ENCODE measurements around the gene CLDN9.

The CLDN9 gene

DNA sequence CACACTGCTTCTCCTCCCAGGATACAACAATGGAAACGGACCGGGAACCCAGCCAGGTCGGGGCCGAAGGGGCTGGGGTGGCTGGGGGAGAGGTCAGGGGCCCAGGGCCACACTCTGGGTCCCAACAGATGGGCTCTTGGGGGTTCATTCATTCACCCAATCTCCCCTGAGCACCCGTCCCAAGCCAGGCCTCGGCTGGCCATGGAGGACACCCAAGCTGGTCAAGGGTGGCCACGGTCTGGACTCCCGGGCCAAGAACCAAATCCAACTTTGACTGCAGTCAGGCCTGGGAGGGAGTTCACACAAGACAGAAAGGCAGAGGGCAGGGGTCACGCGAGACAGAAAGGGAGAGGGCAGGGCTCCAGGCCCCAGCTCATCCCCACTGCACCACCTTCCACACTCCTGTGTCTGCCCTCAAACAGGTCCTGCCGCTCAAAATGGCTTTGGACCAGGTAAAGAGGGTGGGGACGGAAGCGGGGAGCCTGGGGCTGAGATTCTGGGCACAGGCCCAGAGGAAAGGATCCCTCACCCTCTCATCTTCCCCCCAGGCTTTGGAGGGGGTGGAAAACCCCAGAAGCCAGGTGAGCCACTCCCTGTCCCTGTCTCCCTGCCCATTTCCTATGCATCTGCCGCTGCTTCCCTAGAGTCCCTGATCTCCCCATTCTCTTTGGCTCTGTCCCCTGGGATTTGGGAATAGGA, 20.2 kb upstream of the CLDN9 start:
- no peak for DNase-seq (ENCODE audit: low read depth in 2 of 2)

DNA sequence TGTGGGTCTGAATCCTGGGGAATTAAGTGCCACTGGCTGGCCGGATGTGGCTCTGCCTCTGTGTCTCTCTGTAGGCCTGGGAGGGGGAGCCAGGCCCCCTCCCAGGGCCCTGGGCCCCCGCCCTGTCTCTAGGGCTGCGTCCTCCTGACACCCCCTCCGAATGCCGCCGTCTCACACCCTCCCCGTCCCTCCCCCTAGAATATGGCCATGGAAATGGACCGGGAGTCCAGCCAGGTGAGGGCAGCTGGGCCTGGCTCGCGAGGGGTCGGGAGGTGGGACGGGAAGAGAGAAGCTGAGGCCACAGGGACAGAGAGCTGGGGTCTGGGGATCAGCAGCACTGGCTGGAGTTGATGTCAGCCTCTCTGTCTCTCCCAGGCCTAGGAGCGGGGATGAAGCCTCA, 16.4 kb upstream of the CLDN9 start:
- no peak for DNase-seq (ENCODE audit: low read depth in 2 of 2)

DNA sequence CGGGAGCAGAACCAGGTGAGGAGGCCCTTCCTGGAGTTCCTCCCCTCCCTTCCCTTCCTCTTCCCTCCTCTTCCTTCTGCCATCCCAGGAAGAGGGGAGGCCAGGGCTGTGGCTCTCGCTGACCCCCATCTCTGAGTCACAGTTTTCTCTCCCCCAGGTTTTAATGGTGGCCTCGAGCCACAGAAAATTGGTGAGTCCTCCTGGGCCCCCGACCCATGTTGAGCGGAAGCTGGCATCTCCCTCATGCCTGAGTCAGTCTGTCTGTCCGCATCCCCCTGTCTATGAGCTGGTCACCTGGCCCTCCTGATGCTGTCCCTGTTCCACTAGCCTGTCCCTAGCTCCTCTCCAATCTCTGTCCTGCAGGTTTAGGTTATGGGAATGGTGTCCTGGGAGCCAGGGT, 12.8 kb upstream of the CLDN9 start:
- DNase-seq (ENCODE audit: low read depth in 2 of 2) = no peak

- DNase-seq (ENCODE audit: low read depth in 2 of 2) = no peak
These were observed 12.2 kb upstream of the CLDN9 start for GRCh38 chr16:3000540-3000939.

- no peak for DNase-seq (ENCODE audit: low read depth in 2 of 2)
These were observed 11.4 kb upstream of the CLDN9 start for GRCh38 chr16:3001316-3001715.

GRCh38 chr16:3003582-3004270, 9.0 kb upstream of the CLDN9 start:
- peak; percentile 91 to 94 for DNase-seq (ENCODE audit: low read depth in 2 of 2)

GRCh38 chr16:3004319-3004718, 8.4 kb upstream of the CLDN9 start:
- DNase-seq (ENCODE audit: low read depth in 2 of 2) = no peak

DNA sequence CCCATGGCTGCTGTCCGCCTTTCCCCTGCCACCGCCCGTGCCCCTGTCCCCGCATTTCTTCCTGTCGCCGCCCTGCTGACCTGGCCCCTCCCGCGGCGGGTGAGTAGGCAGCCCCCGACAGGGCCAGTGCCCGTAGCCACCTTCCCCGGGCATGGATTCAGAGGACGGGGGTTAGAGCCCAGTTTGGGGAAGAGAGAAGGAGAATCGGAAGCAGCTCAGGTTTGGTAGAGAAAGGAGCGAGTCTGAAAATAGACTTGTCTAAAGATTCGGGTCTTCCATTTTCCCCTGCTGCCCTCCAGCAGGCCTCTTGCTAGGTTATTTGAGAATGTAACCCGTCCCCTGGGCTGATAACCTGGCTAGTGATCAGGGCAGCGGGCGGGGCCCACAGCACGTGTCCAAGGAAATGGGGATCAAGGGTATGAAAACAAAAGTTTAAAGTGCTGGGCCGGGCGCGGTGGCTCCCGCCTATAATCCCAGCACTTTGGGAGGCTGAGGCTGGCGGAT, 7.9 kb upstream of the CLDN9 start:
- no peak for DNase-seq (ENCODE audit: low read depth in 2 of 2)

GRCh38 chr16:3007059-3007956, 5.4 kb upstream of the CLDN9 start:
- no peak for DNase-seq (ENCODE audit: low read depth in 2 of 2)

DNA sequence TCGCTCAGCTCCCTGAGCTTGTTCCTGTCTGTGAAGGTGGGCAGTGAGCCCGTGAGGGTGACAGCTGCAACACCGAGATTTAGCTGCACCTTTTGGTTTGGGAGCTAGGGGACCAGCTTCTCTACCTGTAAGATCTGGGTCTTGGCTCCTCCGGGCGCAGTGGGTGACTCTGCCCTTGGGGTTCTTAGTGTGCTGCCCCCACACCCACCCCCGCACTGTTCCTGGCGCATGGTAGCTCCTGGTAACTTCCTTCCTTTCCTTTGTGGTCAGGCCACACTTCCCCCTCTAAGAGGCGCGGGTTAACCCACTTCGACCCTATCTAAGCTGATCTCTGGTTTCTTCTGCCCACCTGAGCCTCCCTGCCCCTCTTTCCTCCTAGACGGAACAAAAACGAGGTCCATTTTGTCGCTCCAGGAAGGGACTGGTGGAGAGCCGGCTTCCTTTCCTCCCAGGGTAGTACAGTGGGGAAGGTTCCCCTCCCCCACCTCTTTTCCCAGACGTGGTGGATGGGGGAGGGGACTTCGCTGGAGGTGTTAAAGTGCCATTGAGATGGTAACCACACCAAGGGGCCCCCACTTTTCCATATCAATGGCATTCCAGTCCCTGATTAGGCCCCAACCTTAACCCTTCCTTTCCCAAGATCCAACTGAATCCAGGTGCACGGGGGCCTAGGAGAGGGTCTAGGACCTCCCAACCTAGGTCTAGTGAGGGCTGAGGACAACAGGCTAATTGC, 4.6 kb upstream of the CLDN9 start:
- DNase-seq (ENCODE audit: low read depth in 2 of 2) = no peak

- DNase-seq (ENCODE audit: low read depth in 2 of 2) = no peak
These were observed 4.1 kb upstream of the CLDN9 start for GRCh38 chr16:3008690-3009037.

- no peak for DNase-seq (ENCODE audit: low read depth in 2 of 2)
These were observed 2.9 kb upstream of the CLDN9 start for GRCh38 chr16:3009568-3010390.

DNA sequence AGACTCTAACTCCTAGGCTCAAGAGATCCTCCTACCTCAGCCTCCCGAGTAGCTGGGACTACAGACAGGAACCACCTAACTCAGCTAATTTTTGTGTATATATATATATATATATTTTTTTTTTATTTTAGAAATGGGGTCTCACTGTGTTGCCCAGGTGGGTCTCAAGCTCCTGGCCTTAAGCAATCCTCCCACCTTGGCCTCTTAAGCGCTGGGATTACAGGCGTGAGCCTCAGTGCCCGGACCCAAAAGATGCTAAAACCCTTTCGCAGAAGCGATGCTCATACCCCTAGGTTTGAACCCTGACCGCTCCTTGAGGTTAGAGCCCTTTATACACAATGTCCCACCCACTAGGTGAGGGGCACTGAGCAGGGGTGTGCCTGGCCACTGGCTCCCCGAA, 2.2 kb upstream of the CLDN9 start:
- no peak for DNase-seq (ENCODE audit: low read depth in 2 of 2)

GRCh38 chr16:3012246-3012645, 477 bp upstream of the CLDN9 start:
- DNase-seq (ENCODE audit: low read depth in 2 of 2) = no peak

- no peak for DNase-seq (ENCODE audit: low read depth in 2 of 2)
These were observed 798 bp downstream of the CLDN9 start for GRCh38 chr16:3013491-3013951.

GRCh38 chr16:3013998-3014690, 1.4 kb downstream of the CLDN9 start:
- DNase-seq (ENCODE audit: low read depth in 2 of 2) = no peak

- no peak for DNase-seq (ENCODE audit: low read depth in 2 of 2)
These were observed 2.2 kb downstream of the CLDN9 start for GRCh38 chr16:3014971-3015370.

DNA sequence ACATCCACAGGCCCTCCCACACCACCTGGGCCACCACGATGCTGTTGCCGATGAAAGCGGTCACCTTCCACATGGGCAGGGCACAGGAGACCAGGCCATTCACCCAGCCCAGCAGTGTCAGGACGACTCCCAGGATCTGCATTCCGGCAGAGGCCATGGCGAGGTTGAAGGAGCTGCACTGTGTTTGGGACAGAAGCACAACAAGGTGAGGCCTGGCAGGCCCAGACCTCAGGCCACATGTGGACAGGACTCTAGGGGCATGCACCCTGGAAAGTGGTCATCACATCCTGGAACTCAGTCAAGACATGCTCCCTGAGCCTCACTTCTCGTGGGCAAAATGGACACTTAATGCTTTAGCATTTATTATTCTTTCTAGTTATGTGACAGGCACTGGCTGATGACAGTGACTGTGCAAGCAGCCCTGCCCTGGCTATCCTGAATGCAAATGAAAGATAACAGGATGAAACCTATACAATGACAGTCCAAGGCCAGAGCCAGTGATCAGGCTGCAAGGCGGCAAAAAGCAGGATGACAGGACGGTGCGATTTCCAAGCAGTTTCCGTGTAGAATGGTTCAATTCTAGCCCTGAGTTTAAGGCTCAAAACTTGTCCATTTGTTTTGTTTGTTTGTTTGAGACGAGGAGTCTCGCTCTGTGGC, 3.3 kb downstream of the CLDN9 start:
- DNase-seq (ENCODE audit: low read depth in 2 of 2) = no peak

DNA sequence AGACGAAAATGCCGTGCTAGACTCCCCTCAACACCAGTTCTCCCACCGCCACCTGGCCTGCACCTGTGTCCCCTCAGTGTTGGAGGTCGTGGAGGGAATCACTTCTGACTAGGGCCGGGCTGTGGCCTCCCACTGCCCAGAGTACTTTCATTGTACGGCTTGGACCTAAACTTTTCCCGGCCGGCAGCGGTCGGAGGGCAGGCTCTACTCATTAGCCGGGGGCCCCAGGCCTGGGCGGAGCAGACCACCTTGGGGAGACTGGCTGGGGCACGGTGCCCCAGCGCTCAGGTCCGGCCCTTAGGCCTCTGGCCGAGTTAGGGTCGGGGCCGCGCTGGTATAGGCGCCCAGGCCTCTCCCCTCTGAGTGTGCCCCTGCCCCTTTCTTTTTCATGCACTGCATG, 4.6 kb downstream of the CLDN9 start:
- DNase-seq (ENCODE audit: low read depth in 2 of 2) = no peak

Measured in activated CD4-positive, alpha-beta T cell treated with anti-CD3 and anti-CD28 coated beads for 24 hours (primary cell).